ENCODE data around the gene APC2.
"Not testable (repeated sequence)": the region's sequence is repeated elsewhere in the genome, so short reads cannot be mapped to it uniquely, and the experiment has no call there.

Gene APC2

DNA sequence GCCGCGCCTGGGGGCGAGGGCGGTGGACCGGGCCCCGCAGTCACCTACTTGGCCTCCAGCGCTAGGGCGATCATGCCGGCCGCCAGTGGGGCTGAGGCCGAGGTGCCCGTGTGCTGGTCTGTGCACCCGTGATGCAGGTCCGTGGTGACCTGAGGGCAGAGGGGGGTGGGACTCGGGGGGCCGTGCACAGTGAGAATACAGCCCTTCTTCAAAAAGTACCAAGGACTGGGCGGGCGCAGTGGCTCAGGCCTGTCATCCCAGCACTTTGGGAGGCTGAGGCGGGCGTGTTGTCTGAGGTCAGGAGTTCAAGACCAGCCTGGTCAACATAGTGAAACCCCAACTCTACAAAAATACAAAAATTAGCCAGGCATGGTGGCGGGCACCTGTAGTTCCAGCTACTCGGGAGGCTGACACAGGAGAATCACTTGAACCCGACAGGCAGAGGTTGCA lies 34.1 kb downstream of the APC2 start:
- no peak for DNase-seq

DNA sequence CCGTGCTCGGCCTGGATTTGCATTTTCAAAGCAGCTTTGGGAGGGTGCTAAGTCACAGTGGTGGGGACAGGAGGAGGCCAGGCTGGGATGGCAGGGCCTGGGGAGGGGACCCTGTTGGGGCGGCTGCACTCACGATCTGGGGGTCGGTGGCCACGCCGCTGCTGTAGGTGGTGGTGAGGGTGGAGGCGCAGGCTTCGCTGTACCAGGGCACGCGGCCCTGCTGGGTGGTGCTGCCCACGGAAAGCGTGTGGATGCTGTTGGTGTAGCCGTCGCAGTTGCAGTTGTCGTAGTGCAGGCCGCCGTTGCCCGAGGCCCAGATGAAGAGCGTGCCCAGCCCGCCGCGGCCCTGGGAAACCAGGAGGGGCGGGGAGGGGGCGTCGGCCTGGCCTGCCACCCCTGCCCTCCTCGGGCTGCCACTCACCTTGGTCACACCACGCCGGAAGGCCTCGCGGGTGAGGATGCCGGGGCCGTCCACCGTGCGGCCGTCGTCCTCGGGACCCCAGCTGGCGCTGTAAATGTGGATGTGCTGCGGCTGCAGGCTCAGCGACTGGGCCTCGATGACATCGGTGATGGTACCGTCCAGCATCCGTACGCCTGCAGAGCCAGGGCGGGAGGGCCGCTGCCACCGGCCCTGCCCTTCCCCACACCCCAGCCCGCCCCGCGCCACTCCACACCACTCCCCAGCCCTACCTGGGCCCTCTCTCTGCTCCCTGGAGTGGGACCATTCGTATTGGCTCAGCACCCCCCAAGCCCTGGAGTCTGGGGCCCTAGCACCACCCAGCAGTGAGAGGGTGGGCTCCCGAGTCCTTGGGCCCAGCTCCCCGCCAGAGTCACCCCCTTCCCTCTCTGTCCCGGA lies 37.0 kb downstream of the APC2 start:
- no peak for DNase-seq

DNA sequence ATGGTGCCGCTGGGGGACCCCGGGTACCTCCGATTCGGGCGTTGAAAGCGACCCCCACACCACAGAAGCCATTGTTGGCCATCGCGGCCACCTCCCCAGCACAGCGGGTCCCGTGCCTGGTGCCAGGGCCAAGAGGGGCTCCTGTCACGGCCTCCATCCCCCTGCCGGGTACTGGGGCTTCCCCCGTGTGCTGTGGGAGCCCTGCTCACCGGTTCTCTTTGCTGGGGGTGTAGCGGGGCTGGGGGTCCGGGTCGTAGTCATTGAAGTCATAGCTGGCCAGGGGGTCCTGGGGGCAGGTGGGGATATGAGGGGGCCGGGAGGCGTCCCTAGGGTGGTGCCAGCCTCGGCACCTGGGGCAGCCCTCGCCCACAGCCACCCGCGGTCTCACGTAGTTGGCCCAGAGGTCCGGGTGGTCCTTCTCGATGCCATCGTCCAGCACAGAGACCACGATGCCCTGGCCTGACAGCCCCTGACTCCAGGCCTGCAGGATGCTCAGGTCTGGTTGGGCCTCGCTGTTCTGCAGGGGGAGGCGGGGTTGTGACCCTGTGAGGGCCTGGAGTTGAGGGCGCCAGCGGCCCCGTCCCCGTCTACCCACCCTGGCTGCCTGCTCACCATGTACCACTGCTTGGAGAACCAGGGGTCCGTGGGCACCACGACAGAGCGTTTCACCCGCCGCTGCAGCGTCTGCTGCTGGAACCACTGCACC lies 37.8 kb downstream of the APC2 start:
- no peak for DNase-seq

DNA sequence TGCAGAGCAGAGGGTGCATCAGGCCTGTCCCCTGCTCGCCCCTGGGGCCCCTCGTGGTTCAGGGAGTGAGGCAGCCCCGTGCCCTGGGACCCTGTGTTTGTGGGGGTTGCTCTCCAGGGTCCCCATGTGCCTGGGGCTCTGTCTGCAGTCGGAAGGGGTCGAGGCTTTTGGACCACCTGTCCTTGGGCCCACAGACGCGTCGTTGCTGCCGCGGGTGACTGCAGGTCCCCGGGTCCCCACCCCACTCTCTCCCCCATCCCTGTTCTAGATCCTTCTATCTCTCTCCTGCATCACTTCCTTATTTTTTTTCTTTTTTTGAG lies 38.3 kb downstream of the APC2 start:
- DNase-seq, result no peak

DNA sequence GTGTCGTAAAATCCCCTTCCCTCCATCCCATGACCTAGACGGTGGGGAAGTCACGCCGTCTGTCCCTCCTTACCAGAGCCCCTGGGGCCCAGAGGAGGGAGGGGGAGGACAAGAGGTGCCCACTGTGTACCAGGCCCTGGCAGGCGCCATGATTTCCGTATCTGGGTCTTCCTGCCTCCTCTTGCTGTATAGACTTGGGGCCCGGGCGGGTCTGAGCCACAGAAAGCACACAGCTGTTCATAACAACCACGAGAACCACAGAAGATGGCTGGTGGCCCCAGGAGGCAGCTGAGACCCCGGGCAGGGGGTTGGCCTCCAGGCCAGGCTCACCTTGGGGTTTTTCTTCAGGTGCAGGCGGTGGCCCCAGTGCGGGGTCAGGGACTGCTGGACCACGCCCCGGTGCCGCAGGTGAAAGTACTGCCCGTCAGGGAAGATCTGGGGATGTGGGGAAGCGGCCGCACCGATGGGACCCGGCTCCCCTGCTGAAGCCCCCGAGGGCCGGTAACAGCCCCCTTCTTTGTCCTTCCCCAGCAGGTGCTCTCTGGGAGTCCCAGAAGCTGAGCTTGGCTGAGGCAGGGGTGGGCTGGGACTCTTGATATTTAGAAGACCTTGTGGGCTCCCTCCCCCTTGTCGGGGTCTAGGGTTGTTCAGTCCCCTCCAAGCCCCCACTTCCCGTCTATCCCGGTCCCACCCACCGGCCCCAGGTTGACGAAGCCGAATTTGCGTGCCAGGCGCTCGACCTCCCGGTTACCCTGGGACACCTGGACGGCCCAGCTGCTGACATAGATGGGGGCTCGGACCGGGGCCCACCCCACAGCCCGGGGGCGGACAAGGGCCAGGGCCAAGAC lies 39.8 kb downstream of the APC2 start:
- DNase-seq, result no peak

DNA sequence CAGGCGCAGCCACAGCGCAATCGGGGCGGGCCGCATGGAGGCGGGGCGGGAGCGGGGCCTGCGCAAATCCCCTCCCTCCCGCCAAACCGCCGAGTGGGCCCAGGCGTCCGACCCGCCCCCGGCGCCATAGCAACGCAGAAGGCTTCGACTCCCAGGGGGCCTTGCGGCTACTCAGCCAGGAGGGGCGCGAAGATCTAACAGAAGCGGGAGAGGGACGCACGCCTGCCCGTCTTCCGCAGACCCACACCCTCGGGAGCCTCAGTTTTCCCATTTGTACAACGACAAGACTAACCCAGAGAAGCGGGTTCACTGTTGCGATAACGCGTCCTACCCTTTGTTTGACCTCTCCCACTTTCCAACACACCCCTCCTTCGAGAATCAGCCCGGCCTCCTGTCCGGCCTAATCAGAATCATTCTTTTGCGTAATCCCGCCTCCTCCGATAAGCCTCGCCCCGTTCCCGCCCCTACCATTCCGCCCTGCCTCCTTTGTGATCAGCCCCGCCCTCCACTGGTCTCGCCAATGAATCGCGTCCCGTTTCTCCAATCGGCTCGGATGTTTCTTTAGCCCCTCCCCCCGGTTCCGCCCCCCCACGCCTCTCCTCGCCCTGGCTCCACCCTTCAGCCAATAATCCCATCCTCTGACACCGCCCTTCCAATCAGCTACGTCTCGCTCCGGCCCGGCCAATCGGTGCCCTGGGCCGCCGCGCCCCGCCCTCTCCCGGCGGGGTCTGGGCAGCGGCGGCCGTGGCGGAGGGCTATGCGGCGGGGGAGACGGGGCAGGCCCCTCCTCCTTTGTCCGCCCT lies 40.6 kb downstream of the APC2 start, which contains the start of gene PCSK4:
Gene PCSK4, minus strand, starts transcription at position 40 of the 803 bp plus-strand sequence. Its CDS starts 4 bp downstream, at position 36.
- peak; percentile 84 for DNase-seq

DNA sequence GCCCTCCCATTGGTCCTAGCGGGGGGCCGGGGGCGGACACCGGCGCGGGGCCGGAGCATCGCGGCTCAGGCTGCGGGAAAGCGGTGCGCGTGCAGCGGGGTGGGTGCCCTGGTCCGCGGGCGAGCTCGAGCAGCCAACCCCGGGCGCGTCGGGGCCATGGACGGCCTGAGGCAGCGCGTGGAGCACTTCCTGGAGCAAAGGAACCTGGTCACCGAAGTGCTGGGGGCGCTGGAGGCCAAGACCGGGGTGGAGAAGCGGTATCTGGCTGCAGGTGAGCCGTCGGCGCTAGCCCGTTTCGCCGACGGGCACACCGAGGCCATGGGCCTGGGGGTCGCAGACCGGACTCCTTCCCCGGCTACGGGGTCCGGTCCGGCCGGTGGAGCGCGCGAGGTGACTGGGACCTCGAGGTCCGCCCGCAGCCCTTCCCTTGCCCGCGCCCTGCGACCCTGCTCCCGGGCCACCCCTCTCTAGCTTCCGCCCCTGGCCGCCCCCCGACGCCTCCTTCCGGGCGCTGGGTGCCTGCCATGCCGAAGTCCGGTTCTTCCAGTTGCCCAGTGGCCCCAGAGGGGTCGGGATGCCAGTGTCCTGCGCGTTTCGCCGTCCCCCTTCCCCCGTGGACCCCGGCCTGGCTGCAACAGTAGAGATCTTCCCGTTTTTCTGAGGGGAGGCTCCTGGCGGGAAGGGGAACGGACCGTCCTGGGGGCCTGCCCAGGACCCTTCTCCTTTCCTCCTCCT lies 41.4 kb downstream of the APC2 start, which contains the start of gene REEP6:
Gene REEP6, plus strand, starts transcription at position 68 of the 735 bp plus-strand sequence. Its CDS starts 89 bp downstream, at position 157.
- no peak for DNase-seq

DNA sequence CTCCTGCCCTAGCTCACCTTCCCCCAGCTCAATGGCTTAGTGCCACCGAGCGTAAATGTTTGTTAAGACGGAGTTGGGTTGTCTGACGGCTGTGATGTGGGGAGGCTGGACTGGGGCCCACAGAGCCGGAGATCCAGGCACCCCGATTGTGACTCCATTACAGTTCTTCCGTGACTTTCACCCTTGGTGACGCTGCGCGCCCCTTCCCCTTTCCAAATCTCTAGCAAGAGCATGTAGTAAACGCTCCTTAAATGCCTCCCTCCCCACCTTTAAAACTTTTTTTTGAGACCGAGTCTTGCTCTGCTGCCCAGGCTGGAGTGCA lies 41.9 kb downstream of the APC2 start:
- DNase-seq, result no peak

DNA sequence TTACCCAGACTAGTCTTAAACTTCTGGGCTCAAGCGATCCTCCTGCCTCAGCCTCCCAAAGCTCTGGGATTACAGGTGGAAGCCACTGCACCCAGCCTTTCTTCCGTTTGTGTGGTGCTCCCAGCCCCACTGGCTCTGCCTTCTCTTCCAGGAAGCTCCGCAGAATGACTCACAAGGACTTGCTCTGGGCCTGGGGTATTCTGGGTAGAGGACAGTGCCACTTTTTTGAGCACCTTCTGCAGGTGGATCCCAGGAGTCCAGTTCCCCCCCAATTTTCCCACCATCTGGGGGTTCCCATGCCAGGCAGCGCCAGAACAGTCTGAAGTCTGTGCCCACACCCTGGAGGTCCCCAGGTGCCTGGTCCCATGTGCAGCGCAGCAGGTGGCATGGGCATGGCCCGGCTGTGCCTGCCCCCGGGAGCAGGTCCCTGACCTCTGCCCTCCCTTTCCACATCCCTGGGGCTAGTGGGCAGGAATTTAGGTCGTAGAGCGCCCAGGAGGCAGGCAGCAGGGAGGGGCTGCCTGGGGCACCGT lies 42.6 kb downstream of the APC2 start:
- no peak for DNase-seq

DNA sequence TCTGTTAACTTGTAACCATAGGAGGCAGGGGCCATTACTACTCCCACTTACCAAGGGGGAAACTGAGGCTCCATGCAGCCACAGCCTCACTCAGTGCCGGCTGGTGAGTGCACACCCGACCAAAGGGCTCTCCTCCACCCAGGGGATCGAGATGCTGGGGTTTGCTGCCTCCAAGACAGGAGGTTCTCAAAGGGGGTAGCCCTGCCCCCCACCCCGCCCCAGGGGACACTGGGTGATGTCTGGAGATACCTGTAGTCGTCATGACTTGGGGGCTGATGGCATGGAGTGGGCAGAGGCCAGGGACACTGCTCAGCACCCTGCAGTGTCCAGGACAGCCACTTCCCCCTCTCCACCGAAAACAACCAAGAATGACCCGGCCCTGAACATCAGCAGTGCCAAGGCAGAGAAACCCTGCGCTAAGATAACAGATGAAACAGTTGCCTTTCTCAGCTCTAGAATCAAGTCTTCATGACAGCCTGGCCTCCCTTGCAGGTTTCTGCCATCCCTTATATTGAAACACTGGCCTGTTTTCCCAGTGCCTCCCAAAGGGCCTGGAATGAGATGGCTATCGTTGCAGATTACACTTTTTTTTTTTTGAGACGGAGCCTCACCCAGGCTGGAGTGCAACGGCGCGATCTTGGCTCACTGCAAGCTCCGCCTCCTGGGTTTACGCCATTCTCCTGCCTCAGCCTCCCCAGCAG lies 44.3 kb downstream of the APC2 start:
- DNase-seq, result no peak

DNA sequence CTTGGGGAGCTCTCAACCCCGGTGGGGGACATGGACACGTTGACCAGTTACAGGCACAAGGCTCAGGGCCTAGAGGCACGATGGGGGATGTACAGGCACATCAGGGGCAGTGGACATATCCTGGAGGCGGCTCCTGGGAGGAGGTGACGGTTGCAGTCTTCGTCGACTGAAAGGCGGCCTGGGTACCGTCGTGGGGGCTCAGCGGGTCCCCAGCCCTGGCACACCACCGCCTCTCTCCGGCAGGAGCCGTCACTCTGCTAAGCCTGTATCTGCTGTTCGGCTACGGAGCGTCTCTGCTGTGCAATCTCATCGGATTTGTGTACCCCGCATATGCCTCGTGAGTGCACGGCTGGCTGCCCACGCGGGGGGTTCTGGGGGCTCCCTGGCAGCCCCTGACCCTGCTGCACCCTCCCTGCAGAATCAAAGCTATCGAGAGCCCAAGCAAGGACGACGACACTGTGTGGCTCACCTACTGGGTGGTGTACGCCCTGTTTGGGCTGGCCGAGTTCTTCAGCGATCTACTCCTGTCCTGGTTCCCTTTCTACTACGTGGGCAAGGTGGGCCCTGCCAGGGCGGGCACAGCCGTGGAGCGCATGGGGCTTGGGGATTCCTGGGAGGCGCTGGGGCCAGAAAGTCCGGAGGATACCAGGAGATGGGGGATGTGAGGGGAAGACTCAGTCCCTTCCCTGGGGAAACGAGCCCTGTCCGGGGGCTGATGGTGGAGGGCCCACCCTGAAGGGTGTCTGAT lies 45.3 kb downstream of the APC2 start:
- DNase-seq, result no peak

DNA sequence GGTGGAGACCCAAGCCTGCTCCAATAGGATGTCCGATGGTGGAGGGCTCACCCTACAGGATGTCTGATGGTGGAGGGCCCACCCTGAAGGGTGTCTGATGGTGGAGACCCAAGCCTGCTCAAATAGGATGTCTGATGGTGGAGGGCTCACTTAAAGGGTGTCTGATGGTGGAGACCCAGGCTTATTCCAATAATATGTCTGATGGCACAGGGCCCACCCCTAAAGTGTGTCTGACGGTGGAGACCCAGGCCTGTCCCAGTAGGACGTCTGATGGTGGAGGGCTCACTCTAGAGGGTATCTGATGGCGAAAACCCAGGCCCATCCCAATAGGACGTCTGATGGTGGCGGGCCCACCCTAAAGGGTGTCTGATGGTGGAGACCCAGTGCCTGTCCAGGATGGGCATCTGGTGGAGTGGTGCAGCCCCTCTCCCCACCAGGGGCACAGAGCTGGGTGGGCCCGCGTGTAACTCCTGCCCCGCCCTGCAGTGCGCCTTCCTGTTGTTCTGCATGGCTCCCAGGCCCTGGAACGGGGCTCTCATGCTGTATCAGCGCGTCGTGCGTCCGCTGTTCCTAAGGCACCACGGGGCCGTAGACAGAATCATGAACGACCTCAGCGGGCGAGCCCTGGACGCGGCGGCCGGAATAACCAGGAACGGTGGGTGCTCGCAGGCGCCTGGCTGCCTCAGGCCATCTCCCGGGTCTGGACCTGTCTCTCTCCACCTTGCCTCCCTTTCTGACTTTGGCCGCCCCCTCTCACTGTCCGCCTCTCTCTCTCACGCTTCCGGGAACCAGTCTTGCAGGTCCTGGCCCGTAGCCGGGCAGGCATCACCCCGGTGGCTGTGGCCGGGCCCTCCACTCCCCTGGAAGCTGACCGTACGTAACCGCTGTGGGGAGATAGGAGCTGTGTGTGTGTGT lies 46.1 kb downstream of the APC2 start:
- no peak for DNase-seq

DNA sequence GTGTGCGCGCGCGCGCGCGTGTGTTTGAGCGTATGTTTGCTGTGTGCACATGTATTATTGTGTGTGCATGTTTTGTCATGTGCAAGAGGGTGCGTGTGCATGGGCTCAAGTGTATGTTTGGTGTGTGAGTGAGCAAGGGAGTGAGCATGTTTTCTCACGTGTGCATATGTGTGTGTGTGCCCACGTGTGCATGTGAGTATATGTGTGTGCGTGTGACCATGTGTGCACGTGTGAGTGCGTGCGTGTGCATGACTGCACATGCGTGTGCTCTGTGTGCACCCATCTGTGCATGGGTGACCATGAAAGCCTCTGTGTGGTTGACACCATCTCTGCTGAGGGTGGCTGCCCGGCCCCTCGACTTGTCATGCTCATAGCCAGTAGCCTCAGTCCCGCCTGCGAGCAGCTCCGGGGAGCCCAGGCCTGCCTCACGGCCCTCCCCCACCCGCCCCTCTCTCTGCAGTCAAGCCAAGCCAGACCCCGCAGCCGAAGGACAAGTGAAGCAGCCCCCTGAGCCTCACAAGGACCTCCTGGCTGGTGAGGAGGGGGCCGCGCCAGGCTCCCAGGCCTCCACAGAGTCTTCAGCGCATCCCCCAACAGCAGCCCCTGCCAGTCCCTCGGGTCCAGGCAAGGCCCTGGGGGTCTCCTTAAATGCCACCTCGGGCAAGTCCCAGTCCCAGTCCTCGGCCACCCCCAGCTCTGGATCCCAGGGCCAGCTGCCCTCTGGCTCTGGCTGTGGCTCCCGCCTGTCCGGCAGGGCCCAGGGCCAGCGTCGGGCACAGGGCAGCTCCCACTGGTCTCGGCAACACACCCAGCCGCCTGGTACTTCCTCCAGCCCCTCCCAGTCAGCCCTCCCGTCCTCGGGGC lies 47.0 kb downstream of the APC2 start:
- no peak for DNase-seq

DNA sequence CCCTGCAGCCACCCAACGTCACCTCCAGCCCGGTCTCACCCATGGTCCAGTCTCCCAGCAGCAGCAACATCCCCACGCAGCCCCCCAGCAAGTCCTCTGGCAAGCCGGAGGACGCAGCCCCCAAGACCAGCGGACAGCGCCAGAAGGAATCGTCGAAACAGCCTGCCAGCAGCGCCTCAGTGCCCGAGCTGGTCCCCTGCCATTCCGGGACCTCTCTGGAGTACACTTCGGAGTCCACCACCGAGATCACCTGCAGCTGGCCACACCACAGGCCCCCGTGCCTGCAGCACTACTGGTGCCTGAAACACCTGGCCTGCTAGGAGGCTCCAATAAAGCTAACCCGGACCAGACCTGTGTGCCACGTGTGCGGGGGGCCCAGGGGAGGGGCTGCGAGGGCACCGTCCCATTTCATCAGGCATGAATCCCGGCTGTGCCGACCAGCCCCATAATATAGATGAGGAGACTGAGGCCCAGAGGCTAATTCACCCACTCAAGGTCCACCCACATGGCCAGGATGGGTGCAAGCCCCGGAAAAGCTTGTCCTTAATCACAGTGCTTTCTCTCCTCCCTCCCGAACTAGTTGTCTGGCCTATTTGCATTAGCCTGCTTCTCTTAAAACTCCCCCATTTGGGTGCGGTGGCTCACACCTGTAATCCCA lies 47.8 kb downstream of the APC2 start:
- no peak for DNase-seq

DNA sequence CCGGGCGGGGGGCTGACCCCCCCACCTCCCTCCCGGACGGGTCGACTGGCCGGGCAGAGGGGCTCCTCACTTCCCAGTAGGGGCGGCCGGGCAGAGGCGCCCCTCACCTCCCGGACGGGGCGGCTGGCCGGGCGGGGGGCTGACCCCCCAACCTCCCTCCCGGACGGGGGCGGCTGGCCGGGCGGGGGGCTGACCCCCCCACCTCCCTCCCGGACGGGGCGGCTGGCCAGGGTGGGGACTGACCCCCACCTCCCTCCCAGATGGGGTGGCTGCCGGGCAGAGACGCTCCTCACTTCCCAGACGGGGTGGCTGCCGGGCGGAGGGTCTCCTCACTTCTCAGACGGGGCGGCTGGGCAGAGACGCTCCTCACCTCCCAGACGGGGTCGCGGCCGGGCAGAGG lies 49.3 kb downstream of the APC2 start:
- not testable (repeated sequence) for DNase-seq

DNA sequence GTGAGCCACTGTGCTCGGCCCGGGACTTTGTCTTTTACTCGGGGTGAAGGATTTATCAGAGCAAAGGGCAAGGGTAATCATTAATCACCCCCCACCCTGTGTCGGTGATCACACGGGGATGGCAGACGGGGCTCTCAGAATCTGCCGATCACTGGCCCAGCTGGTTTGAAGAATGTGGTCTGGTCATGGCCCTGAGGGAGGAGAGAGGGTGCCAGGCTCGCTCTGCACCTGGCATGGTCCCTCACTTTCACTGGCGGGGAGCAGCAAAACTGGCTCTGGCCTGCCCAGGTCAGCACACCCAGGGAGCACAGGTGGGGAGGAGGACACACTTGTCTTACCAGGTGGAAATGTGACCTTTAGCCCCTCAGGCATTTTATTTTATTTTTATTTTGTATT lies 51.3 kb downstream of the APC2 start:
- DNase-seq, result no peak

DNA sequence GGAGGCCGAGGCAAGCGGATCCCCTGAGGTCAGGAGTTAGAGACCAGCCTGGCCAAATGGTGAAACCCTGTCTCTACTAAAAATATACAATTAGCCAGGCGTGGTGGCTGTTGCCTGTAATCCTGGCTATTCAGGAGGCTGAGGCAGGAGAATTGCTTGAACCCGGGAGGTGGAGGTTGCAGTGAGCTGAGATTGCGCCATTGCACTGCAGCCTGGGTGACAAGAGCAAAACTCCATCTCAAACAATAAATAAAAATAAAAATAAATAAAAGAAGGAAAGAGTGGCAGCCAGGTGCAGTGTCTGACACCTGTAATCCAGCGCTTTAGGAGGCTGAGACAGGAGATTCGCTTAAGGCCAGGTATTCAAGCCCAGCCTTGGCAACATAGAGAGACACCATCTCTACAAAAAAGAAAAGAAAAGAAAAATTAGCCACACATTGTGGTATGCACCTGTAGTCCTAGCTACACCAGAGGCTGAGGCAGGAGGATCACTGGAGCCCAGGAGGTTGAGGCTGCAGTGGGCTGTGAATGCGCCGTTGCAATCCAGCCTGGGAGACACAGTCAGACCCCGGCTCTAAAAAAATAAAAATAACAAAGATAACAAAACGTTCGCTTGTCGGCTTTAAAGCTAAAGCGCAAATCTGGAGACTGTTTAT lies 52.6 kb downstream of the APC2 start:
- DNase-seq, result no peak
